Fibroblast of mammary gland (primary cell): ENCODE results near the gene SETD5.

Experiments used
- DNase-seq: peaks from one replicate; pipeline ENCODE4 v3.0.0-alpha.2; 2010; ENCODE audit warnings: low read depth
- H3K4me3 ChIP-seq: 2 replicates; pipeline ENCODE4 v1.5.1; 2011; ENCODE audit warnings: low read depth, mild to moderate bottlenecking, low read length, moderate library complexity; ENCODE audit not compliant: control insufficient read depth
- CTCF ChIP-seq: conservative IDR thresholded peaks from 2 replicates; pipeline ENCODE4 v1.5.1; 2011; ENCODE audit warnings: low read depth, low read length, inconsistent platforms; ENCODE audit not compliant: control insufficient read depth, insufficient read depth

Gene SETD5

GRCh38 chr3:9402410-9403228 is 5.2 kb downstream of the SETD5 start:
- DNase-seq, result peak; percentile 25
- H3K4me3 ChIP-seq, result no peak overlapping the region
- TF ChIP-seq CTCF, result no peak

GRCh38 chr3:9403463-9403862 is 6.0 kb downstream of the SETD5 start:
- DNase-seq, result no peak
- TF ChIP-seq CTCF, result no peak
- no peak overlapping the region for H3K4me3 ChIP-seq

GRCh38 chr3:9404680-9405079 is 7.3 kb downstream of the SETD5 start:
- no peak for TF ChIP-seq CTCF
- no peak for DNase-seq
- no peak overlapping the region for H3K4me3 ChIP-seq

GRCh38 chr3:9405756-9406155 is 8.3 kb downstream of the SETD5 start:
- no peak for TF ChIP-seq CTCF
- DNase-seq, result no peak
- H3K4me3 ChIP-seq, result no peak overlapping the region

GRCh38 chr3:9406856-9407626 is 9.6 kb downstream of the SETD5 start:
- H3K4me3 ChIP-seq, result no peak overlapping the region
- TF ChIP-seq CTCF, result no peak
- DNase-seq, result no peak

GRCh38 chr3:9408061-9408460 is 10.6 kb downstream of the SETD5 start:
- DNase-seq, result no peak
- no peak overlapping the region for H3K4me3 ChIP-seq
- TF ChIP-seq CTCF, result no peak

GRCh38 chr3:9408546-9408945 is 11.1 kb downstream of the SETD5 start:
- H3K4me3 ChIP-seq, result no peak overlapping the region
- DNase-seq, result no peak
- no peak for TF ChIP-seq CTCF
